HepG2 (cell line): ENCODE measurements around the gene RIMKLB. TPM values are rescaled to one million over a fixed set of nuclear protein-coding genes. Genes with fewer than 3 reads are reported as not detected.

Experiments used
- KLF9 ChIP-seq: IDR thresholded peaks from 2 replicates; pipeline ENCODE4 v1.6.1; 2016; ENCODE audit warnings: low read depth
- MIER2 ChIP-seq: IDR thresholded peaks from 2 replicates; pipeline ENCODE4 v1.6.1; 2016; ENCODE audit warnings: missing biosample characterization, missing genetic modification reagents
- SIX4 ChIP-seq: sonication (generic); formaldehyde crosslinking; IDR thresholded peaks from 2 replicates; pipeline ENCODE4 v1.4.0; 2020; ENCODE audit warnings: missing genetic modification reagents
- ZNF709 ChIP-seq: sonication (generic); formaldehyde crosslinking; IDR thresholded peaks from 2 replicates; pipeline ENCODE4 v1.5.0; 2020; ENCODE audit warnings: mild to moderate bottlenecking, missing genetic modification reagents
- polyA plus RNA-seq, 8 experiments: library from polyadenylated mRNA; depleted of rRNA in 3 of 8; stranded (reverse) in 7 of 8; unstranded in 1 of 8; fragments of >200 nt; fragmentation: Illumina TruSeq in 4 of 8; extraction: Trizol in 4 of 8; gene quantifications; 2 replicates each; pipeline versions ENCODE4 v1.2.1 to v1.2.3, GENCODE V29; 2011 to 2016; ENCODE audit warnings: low read depth in 4 of 8, missing spikeins in 1 of 8, mixed read lengths in 1 of 8; ENCODE audit not compliant: insufficient read depth in 1 of 8
- total RNA-seq, 5 experiments: library from RNA; depleted of rRNA; stranded (reverse); fragments of >200 nt; fragmentation: Illumina TruSeq; extraction: Trizol; gene quantifications; 2 replicates each; pipeline ENCODE4 v1.2.3, GENCODE V29; 2016; ENCODE audit warnings: low read depth in 1 of 5
- TF ChIP-seq, protein P1 (sequence below): sonication (generic); formaldehyde crosslinking; IDR thresholded peaks from 2 replicates; pipeline ENCODE4 v1.4.0; 2020; ENCODE audit warnings: mild to moderate bottlenecking, low read depth, missing genetic modification reagents
- TF ChIP-seq, protein P2 (sequence below): sonication (generic); formaldehyde crosslinking; IDR thresholded peaks from 2 replicates; pipeline ENCODE4 v1.5.0; 2020; ENCODE audit warnings: missing genetic modification reagents, mild to moderate bottlenecking, borderline replicate concordance
- TF ChIP-seq, protein P3 (sequence below): IDR thresholded peaks from 2 replicates; pipeline ENCODE4 v1.6.1; 2016; ENCODE audit warnings: low read depth, missing genetic modification reagents, missing compliant biosample characterization

RIMKLB gene
- total and polyA plus RNA-seq, 2 of the 13 experiments (the other 11 are each of a cell fraction or from before 2014, with no cell fraction given), result 0.33 to 0.40 TPM

DNA sequence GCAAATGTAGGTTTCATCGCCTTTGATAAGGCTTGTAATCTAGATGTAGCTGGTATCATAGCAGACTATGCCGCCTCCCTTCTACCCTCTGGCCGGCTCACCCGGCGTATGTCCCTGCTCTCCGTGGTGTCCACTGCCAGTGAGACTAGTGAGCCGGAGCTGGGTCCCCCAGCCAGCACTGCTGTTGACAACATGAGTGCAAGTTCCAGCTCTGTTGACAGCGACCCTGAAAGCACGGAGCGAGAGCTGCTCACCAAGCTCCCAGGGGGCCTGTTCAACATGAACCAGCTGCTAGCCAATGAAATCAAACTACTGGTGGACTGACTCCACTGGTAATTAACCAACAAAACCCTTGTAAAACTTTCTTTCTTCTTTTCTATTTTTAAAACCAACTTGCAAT, 75.7 kb downstream of the RIMKLB start (continued):
- TF ChIP-seq, protein P1, sequence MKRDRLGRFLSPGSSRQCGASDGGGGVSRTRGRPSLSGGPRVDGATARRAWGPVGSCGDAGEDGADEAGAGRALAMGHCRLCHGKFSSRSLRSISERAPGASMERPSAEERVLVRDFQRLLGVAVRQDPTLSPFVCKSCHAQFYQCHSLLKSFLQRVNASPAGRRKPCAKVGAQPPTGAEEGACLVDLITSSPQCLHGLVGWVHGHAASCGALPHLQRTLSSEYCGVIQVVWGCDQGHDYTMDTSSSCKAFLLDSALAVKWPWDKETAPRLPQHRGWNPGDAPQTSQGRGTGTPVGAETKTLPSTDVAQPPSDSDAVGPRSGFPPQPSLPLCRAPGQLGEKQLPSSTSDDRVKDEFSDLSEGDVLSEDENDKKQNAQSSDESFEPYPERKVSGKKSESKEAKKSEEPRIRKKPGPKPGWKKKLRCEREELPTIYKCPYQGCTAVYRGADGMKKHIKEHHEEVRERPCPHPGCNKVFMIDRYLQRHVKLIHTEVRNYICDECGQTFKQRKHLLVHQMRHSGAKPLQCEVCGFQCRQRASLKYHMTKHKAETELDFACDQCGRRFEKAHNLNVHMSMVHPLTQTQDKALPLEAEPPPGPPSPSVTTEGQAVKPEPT (CRISPR knock-in tag), result no peak
- TF ChIP-seq ZNF709 (CRISPR knock-in tag), result no peak
- TF ChIP-seq SIX4 (CRISPR knock-in tag), result no peak
- TF ChIP-seq KLF9 (CRISPR knock-in tag), result no peak
- TF ChIP-seq, protein P2, sequence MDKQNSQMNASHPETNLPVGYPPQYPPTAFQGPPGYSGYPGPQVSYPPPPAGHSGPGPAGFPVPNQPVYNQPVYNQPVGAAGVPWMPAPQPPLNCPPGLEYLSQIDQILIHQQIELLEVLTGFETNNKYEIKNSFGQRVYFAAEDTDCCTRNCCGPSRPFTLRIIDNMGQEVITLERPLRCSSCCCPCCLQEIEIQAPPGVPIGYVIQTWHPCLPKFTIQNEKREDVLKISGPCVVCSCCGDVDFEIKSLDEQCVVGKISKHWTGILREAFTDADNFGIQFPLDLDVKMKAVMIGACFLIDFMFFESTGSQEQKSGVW, result no peak
- TF ChIP-seq, protein P3, sequence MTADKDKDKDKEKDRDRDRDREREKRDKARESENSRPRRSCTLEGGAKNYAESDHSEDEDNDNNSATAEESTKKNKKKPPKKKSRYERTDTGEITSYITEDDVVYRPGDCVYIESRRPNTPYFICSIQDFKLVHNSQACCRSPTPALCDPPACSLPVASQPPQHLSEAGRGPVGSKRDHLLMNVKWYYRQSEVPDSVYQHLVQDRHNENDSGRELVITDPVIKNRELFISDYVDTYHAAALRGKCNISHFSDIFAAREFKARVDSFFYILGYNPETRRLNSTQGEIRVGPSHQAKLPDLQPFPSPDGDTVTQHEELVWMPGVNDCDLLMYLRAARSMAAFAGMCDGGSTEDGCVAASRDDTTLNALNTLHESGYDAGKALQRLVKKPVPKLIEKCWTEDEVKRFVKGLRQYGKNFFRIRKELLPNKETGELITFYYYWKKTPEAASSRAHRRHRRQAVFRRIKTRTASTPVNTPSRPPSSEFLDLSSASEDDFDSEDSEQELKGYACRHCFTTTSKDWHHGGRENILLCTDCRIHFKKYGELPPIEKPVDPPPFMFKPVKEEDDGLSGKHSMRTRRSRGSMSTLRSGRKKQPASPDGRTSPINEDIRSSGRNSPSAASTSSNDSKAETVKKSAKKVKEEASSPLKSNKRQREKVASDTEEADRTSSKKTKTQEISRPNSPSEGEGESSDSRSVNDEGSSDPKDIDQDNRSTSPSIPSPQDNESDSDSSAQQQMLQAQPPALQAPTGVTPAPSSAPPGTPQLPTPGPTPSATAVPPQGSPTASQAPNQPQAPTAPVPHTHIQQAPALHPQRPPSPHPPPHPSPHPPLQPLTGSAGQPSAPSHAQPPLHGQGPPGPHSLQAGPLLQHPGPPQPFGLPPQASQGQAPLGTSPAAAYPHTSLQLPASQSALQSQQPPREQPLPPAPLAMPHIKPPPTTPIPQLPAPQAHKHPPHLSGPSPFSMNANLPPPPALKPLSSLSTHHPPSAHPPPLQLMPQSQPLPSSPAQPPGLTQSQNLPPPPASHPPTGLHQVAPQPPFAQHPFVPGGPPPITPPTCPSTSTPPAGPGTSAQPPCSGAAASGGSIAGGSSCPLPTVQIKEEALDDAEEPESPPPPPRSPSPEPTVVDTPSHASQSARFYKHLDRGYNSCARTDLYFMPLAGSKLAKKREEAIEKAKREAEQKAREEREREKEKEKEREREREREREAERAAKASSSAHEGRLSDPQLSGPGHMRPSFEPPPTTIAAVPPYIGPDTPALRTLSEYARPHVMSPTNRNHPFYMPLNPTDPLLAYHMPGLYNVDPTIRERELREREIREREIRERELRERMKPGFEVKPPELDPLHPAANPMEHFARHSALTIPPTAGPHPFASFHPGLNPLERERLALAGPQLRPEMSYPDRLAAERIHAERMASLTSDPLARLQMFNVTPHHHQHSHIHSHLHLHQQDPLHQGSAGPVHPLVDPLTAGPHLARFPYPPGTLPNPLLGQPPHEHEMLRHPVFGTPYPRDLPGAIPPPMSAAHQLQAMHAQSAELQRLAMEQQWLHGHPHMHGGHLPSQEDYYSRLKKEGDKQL (CRISPR knock-in tag), result no peak
- TF ChIP-seq MIER2 (CRISPR knock-in tag), result no peak
